IMR-90 (cell line): ENCODE data around the gene AKR1C4. TPM values are rescaled to one million over a fixed set of nuclear protein-coding genes. Genes with fewer than 3 reads are reported as not detected.

Experiments
- ATAC-seq: fragments of 200-7000 bp; cut with Tn5 transposase; 2 replicates; pipeline ENCODE4 v1.9.1; 2020; ENCODE audit warnings: low read depth, mild to moderate bottlenecking, moderate library complexity
- BruUV-seq: library from RNA; stranded (reverse); fragments of 400-500 nt; replicated peaks from 2 replicates; lab custom pipeline; 2021; lab: Mats Ljungman, UMichigan
- CTCF ChIA-PET: fragments of 300-600 bp; formaldehyde crosslinking; extraction: SDS; loops from one replicate; lab custom pipeline; 2021; ENCODE audit warnings: antibody characterized with exemption; lab: Yijun Ruan, JAX
- POLR2A ChIA-PET: fragments of 300-600 bp; sonication (Branson Sonifier 250); formaldehyde crosslinking; loops from one replicate; lab custom pipeline; 2022; ENCODE audit warnings: antibody characterized with exemption; ENCODE audit not compliant: unreplicated experiment; lab: Charles Lee
- DNase-seq: peaks from one replicate; pipeline ENCODE4 v3.0.0; 2013
- H2AFZ ChIP-seq: replicated peaks from 2 replicates; pipeline ENCODE3; 2013; ENCODE audit warnings: low read length, mild to moderate bottlenecking; ENCODE audit not compliant: poor library complexity
- H2AK5ac ChIP-seq: 2 replicates; pipeline ENCODE4 v1.6.1; 2013; ENCODE audit warnings: low read depth, low read length, inconsistent platforms
- H2AK9ac ChIP-seq: replicated peaks from 2 replicates; pipeline ENCODE3; 2013; ENCODE audit warnings: mild to moderate bottlenecking, low read depth, low read length, moderate library complexity; ENCODE audit not compliant: poor library complexity
- H2BK120ac ChIP-seq: 2 replicates; pipeline ENCODE4 v1.6.1; 2013; ENCODE audit warnings: low read depth, low read length, inconsistent platforms
- H2BK15ac ChIP-seq: 3 replicates; pipeline ENCODE4 v1.6.1; 2013; ENCODE audit warnings: low read depth, low read length, inconsistent platforms
- H2BK20ac ChIP-seq: 2 replicates; pipeline ENCODE4 v1.6.1; 2013; ENCODE audit warnings: low read depth, mild to moderate bottlenecking, inconsistent platforms, low read length, moderate library complexity
- H2BK5ac ChIP-seq: 2 replicates; pipeline ENCODE4 v1.6.1; 2013; ENCODE audit warnings: mild to moderate bottlenecking, low read depth, low read length, inconsistent platforms; ENCODE audit not compliant: poor library complexity, severe bottlenecking
- H3K14ac ChIP-seq: replicated peaks from 2 replicates; pipeline ENCODE4 v1.6.1; 2013; ENCODE audit warnings: low read depth, low read length, inconsistent platforms
- H3K18ac ChIP-seq: 2 replicates; pipeline ENCODE4 v1.6.1; 2013; ENCODE audit warnings: low read depth, low read length, control low read depth
- H3K23ac ChIP-seq: 2 replicates; pipeline ENCODE4 v1.6.1; 2013; ENCODE audit warnings: low read depth, low read length, inconsistent platforms
- H3K27ac ChIP-seq: 2 replicates; pipeline ENCODE4 v1.5.1; 2013; ENCODE audit warnings: mild to moderate bottlenecking, control low read depth, low read length; ENCODE audit not compliant: insufficient read depth
- H3K27me3 ChIP-seq: 2 replicates; pipeline ENCODE4 v1.6.1; 2013; ENCODE audit warnings: low read length; ENCODE audit not compliant: control insufficient read depth, insufficient read depth
- H3K36me3 ChIP-seq: 2 replicates; pipeline ENCODE4 v1.6.1; 2013; ENCODE audit warnings: low read length, mixed read lengths; ENCODE audit not compliant: control insufficient read depth, insufficient read depth
- H3K4ac ChIP-seq: 2 replicates; pipeline ENCODE4 v1.6.1; 2013; ENCODE audit warnings: low read depth, low read length, inconsistent platforms
- H3K4me1 ChIP-seq: 2 replicates; pipeline ENCODE4 v1.6.1; 2013; ENCODE audit warnings: low read length, mixed read lengths; ENCODE audit not compliant: control insufficient read depth, insufficient read depth
- H3K4me2 ChIP-seq: 2 replicates; pipeline ENCODE4 v1.6.1; 2013; ENCODE audit warnings: low read depth, mild to moderate bottlenecking, control low read depth, low read length, moderate library complexity
- H3K4me3 ChIP-seq: 2 replicates; pipeline ENCODE4 v1.5.1; 2013; ENCODE audit warnings: low read depth, mild to moderate bottlenecking, control low read depth, low read length, moderate library complexity; ENCODE audit not compliant: insufficient read depth
- H3K56ac ChIP-seq: 2 replicates; pipeline ENCODE4 v1.6.1; 2013; ENCODE audit warnings: low read length, inconsistent platforms; ENCODE audit not compliant: insufficient read depth; ENCODE audit errors: extremely low read depth
- H3K79me1 ChIP-seq, 2 experiments: 2 replicates each; pipeline ENCODE4 v1.6.1; 2013; ENCODE audit warnings: low read length in 2 of 2, inconsistent platforms in 1 of 2, low read depth in 1 of 2
- H3K9ac ChIP-seq: 2 replicates; pipeline ENCODE4 v1.6.1; 2013; ENCODE audit warnings: low read depth, low read length, control low read depth
- H3K9me1 ChIP-seq: 2 replicates; pipeline ENCODE4 v1.6.1; 2013; ENCODE audit warnings: low read length, inconsistent platforms; ENCODE audit not compliant: insufficient read depth
- H3K9me3 ChIP-seq: 2 replicates; pipeline ENCODE4 v1.6.1; 2013; ENCODE audit warnings: low read length; ENCODE audit not compliant: control insufficient read depth, insufficient read depth
- H4K20me1 ChIP-seq: 2 replicates; pipeline ENCODE4 v1.6.1; 2013; ENCODE audit warnings: low read length, inconsistent platforms; ENCODE audit not compliant: insufficient read depth
- H4K5ac ChIP-seq: 2 replicates; pipeline ENCODE4 v1.6.1; 2013; ENCODE audit warnings: mild to moderate bottlenecking, low read depth, low read length, control low read depth
- H4K8ac ChIP-seq, 2 experiments: 2 replicates each; pipeline ENCODE4 v1.6.1; 2013; ENCODE audit warnings: low read depth in 2 of 2, low read length in 2 of 2, control low read depth in 1 of 2, inconsistent platforms in 1 of 2
- H4K91ac ChIP-seq: 2 replicates; pipeline ENCODE4 v1.6.1; 2013; ENCODE audit warnings: low read depth, low read length, inconsistent platforms; ENCODE audit not compliant: insufficient read depth
- BHLHE40 ChIP-seq: fragments of 150-350 bp; IDR thresholded peaks from 2 replicates; pipeline ENCODE4 v1.6.1; 2016; ENCODE audit warnings: mild to moderate bottlenecking, low read depth, low read length
- CEBPB ChIP-seq: IDR thresholded peaks from 2 replicates; pipeline ENCODE4 v1.6.1; 2012; ENCODE audit warnings: low read depth, low read length, improper control_type of control experiment
- CHD1 ChIP-seq: IDR thresholded peaks from 2 replicates; pipeline ENCODE4 v1.6.1; 2012; ENCODE audit warnings: low read depth, low read length, improper control_type of control experiment
- CTCF ChIP-seq: conservative IDR thresholded peaks from 2 replicates; pipeline ENCODE4 v1.5.1; 2012; ENCODE audit warnings: mild to moderate bottlenecking, low read depth, low read length, improper control_type of control experiment
- FOS ChIP-seq: fragments of 150-350 bp; IDR thresholded peaks from 2 replicates; pipeline ENCODE4 v1.6.1; 2016; ENCODE audit warnings: low read depth, low read length
- MAFK ChIP-seq: IDR thresholded peaks from 2 replicates; pipeline ENCODE4 v1.6.1; 2012; ENCODE audit warnings: low read depth, low read length, improper control_type of control experiment
- MAZ ChIP-seq: IDR thresholded peaks from 2 replicates; pipeline ENCODE4 v1.6.1; 2012; ENCODE audit warnings: low read depth, mild to moderate bottlenecking, low read length, improper control_type of control experiment, moderate library complexity, borderline replicate concordance
- MXI1 ChIP-seq: IDR thresholded peaks from 2 replicates; pipeline ENCODE4 v1.6.1; 2012; ENCODE audit warnings: low read depth, mild to moderate bottlenecking, low read length, moderate library complexity, borderline replicate concordance
- NFE2L2 ChIP-seq: fragments of 150-350 bp; IDR thresholded peaks from 2 replicates; pipeline ENCODE4 v1.6.1; 2016; ENCODE audit warnings: low read depth, mild to moderate bottlenecking, low read length
- POLR2A ChIP-seq: IDR thresholded peaks from 2 replicates; pipeline ENCODE4 v1.6.1; 2012; ENCODE audit warnings: mild to moderate bottlenecking, low read depth, low read length
- RAD21 ChIP-seq: IDR thresholded peaks from 2 replicates; pipeline ENCODE4 v1.6.1; 2012; ENCODE audit warnings: low read length, improper control_type of control experiment
- RCOR1 ChIP-seq: IDR thresholded peaks from 2 replicates; pipeline ENCODE4 v1.6.1; 2012; ENCODE audit warnings: mild to moderate bottlenecking, low read length, improper control_type of control experiment; ENCODE audit not compliant: insufficient replicate concordance
- RFX5 ChIP-seq: IDR thresholded peaks from 2 replicates; pipeline ENCODE4 v1.8.0; 2012; ENCODE audit warnings: low read depth, mild to moderate bottlenecking, low read length, moderate library complexity
- SMC3 ChIP-seq: fragments of 150-350 bp; IDR thresholded peaks from 2 replicates; pipeline ENCODE4 v1.6.1; 2016; ENCODE audit warnings: low read depth, mild to moderate bottlenecking, antibody characterized with exemption, low read length, moderate library complexity
- WGBS, 2 experiments: methylation state at CpG; one replicate each; pipeline versions ENCODE4 v1.1.5 to v1.1.7; 2013; ENCODE audit warnings: missing lambda C conversion rate in 2 of 2; ENCODE audit not compliant: insufficient read length in 1 of 2; ENCODE audit errors: extremely low coverage in 2 of 2; 5-methylcytosine and 5-hydroxymethylcytosine counted together
- dilution Hi-C: fragments of 300-500 bp; cut with HindIII; formaldehyde crosslinking; loops from one replicate; pipeline ENCODE4 v1.14.3; 2018; ENCODE audit warnings: low sequenced_read_pairs; ENCODE audit not compliant: unreplicated experiment
- in situ Hi-C: fragments of 300-500 bp; cut with MboI; formaldehyde crosslinking; loops from 3 replicates; pipeline ENCODE4 v1.14.3; 2019; ENCODE audit warnings: low sequenced_read_pairs, inconsistent platforms, mixed read lengths
- intact Hi-C: fragments of 100-400 bp; cut with micrococcal nuclease; formaldehyde crosslinking; loops from 2 replicates; pipeline ENCODE4 v1.10.0; 2022
- polyA plus RNA-seq, 3 experiments: library from polyadenylated mRNA; depleted of rRNA; stranded (reverse); fragments of >200 nt; gene quantifications; 2 replicates each; pipeline ENCODE4 v1.2.3, GENCODE V29; 2012; ENCODE audit warnings: low replicate concordance in 1 of 3
- total RNA-seq: library from RNA; depleted of rRNA; stranded (reverse); fragments of >200 nt; gene quantifications from 2 replicates; pipeline ENCODE4 v1.2.3, GENCODE V29; 2012
- TF ChIP-seq, protein P1 (sequence below): fragments of 150-350 bp; IDR thresholded peaks from 2 replicates; pipeline ENCODE4 v1.6.1; 2017; ENCODE audit warnings: mild to moderate bottlenecking, antibody characterized with exemption, low read length, low read depth
- TF ChIP-seq, protein P2 (sequence below): fragments of 150-350 bp; IDR thresholded peaks from 2 replicates; pipeline ENCODE4 v1.6.1; 2016; ENCODE audit warnings: low read depth, mild to moderate bottlenecking, low read length, moderate library complexity, borderline replicate concordance

The AKR1C4 gene
- total and polyA plus RNA-seq, 2 of the 4 experiments (the other 2 are of a cell fraction), result not detected

DNA sequence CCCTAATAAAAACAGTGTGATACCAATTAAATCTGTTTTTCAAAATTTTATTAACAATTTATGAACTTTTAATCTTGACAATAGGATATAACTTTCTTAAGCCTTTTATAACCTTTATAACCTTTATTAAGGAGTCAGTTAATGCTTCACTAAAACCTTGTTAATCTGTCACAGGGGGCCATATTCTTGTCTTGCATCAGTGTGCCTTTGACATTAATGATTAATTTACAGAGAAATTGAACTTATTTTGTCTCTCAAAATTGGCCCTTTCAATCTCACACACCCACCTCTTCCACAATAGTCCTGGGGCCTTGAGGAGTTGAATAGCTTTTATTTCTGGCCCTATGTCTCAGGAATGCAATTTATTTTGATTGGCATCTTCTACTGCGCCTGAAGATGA is 68.5 kb downstream of the AKR1C4 start:
- dilution Hi-C loops (no loop called here), in situ Hi-C loops (no loop called here), intact Hi-C loops (no loop called here)
- H2BK20ac ChIP-seq, result no peak overlapping the region
- no peaks in the 10 kb centered on the region for H4K20me1 ChIP-seq
- H4K8ac ChIP-seq, result no peak overlapping the region
- no peaks in the 10 kb centered on the region for H3K79me1 ChIP-seq
- no TSS peak for BruUV-seq
- no peaks in the 10 kb centered on the region for H3K9me1 ChIP-seq
- no peak overlapping the region for H3K9ac ChIP-seq
- H3K36me3 ChIP-seq, result no peaks in the 10 kb centered on the region
- no peak overlapping the region for H2AFZ ChIP-seq
- no CpG with 5 or more reads among the region's 1 CpG for WGBS, 2 experiments
- H2BK5ac ChIP-seq, result no peak overlapping the region
- H2AK5ac ChIP-seq, result no peak overlapping the region
- no peak for DNase-seq
- H4K91ac ChIP-seq, result no peak overlapping the region
- no peaks in the 10 kb centered on the region for H3K4me1 ChIP-seq
- H3K4me2 ChIP-seq, result no peak overlapping the region
- no peak overlapping the region for H3K4ac ChIP-seq
- CTCF ChIA-PET, result no interaction called here
- no peak overlapping the region for H3K18ac ChIP-seq
- no peak overlapping the region for H4K5ac ChIP-seq
- H3K4me3 ChIP-seq, result no peak overlapping the region
- no peak overlapping the region for H3K14ac ChIP-seq
- H2BK15ac ChIP-seq, result no peak overlapping the region
- no peak overlapping the region for H3K23ac ChIP-seq
- no peak for TF ChIP-seq MAFK
- TF ChIP-seq FOS, result no peak
- no peak for TF ChIP-seq BHLHE40
- TF ChIP-seq CHD1, result no peak
- TF ChIP-seq MAZ, result no peak
- no peak for TF ChIP-seq SMC3
- TF ChIP-seq RCOR1, result no peak
- TF ChIP-seq CTCF, result no peak
- TF ChIP-seq, protein P1, sequence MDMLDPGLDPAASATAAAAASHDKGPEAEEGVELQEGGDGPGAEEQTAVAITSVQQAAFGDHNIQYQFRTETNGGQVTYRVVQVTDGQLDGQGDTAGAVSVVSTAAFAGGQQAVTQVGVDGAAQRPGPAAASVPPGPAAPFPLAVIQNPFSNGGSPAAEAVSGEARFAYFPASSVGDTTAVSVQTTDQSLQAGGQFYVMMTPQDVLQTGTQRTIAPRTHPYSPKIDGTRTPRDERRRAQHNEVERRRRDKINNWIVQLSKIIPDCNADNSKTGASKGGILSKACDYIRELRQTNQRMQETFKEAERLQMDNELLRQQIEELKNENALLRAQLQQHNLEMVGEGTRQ, result no peak
- no peak for TF ChIP-seq NFE2L2
- TF ChIP-seq, protein P2, sequence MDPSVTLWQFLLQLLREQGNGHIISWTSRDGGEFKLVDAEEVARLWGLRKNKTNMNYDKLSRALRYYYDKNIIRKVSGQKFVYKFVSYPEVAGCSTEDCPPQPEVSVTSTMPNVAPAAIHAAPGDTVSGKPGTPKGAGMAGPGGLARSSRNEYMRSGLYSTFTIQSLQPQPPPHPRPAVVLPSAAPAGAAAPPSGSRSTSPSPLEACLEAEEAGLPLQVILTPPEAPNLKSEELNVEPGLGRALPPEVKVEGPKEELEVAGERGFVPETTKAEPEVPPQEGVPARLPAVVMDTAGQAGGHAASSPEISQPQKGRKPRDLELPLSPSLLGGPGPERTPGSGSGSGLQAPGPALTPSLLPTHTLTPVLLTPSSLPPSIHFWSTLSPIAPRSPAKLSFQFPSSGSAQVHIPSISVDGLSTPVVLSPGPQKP, result no peak
- TF ChIP-seq RAD21, result no peak
- TF ChIP-seq CEBPB, result no peak
- TF ChIP-seq RFX5, result no peak
- no peak for TF ChIP-seq MXI1
- TF ChIP-seq POLR2A, result no peak
- POLR2A ChIA-PET, result no interaction called here
- no peak overlapping the region for H3K56ac ChIP-seq
- ATAC-seq, result no peak
- H3K27ac ChIP-seq, result no peak overlapping the region
- no peak overlapping the region for H2BK120ac ChIP-seq
- H3K27me3 ChIP-seq, result no peaks in the 10 kb centered on the region
- H3K9me3 ChIP-seq, result no peaks in the 10 kb centered on the region
- H2AK9ac ChIP-seq, result no peak overlapping the region
